ENCODE results near the gene C19orf33.

Gene C19orf33

DNA sequence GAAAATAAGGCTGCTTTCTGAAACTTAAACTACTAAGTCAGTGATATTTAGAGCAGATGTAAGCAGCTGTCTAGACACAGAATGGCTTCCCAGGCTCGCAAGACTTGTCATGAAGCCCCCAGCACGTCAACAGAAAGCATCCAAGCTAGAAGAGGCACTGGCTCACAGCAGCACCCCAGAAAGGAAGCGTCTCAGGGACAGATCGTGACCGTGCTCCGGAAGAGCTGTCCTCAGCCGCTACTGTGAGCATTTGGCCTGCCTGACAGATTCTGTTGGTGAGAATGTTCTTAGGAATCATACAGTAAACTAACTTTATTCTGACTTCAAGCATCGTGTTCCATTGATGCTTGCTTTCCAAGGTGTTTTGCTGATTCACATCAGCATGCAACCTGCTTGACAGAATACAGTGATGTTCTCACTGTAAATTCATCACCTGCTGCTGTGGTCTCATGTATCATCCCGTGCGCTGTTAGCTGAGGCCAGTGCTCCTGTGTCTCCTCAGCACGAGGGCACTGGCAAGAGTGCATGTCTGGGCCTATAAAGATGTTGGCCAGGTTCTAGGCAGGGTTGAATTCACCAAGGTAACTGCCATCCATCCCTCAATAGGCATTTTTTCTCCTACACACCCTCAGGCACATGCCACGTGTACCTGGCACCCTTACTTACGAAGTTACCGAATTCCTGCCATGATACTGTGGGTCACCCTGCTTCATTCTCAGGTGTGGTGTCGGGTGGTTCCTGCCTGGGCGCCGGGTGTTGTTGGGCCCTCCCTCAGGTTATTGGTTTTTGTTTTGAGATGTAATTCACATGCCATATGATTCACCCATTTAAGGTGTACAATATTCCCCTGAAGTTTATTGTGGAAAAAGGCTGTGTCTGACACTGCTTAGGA lies 23.8 kb upstream of the C19orf33 start:
- DNase-seq = no peak

DNA sequence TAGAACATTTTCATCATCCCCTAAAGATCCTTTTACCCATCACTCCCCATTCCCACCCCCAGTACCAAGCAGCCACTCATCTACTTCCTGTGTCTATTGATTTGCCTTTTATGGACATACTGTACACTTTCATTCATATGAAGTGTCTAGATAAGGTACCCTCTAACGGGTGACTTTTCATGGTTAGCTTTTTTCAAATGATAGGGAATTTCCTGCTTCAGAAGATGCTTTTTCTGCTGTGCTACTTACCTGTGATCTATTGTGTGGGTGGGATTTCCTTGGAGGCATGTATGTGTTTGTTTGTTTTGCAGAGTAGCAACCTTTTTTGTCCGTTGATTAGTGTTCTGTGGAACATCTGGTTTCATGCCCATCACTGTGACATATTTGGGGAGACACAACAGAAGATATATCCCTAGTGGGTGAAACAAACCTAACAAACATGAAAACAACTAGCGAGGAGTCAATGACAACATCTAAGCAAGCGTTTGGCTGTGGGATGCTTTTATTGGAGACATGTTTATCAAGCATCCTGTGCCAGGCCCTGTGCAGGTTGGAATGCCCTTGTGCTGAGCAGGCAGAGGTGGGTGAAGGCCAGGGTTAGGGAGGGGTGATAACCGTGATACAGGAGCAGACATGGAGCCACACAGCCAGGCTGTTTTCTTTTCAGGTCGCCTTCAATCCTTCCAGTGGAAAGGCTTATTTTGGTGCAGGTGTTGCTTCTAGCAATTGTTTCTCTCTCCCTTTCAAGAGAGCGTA lies 22.1 kb upstream of the C19orf33 start:
- no peak for DNase-seq

DNA sequence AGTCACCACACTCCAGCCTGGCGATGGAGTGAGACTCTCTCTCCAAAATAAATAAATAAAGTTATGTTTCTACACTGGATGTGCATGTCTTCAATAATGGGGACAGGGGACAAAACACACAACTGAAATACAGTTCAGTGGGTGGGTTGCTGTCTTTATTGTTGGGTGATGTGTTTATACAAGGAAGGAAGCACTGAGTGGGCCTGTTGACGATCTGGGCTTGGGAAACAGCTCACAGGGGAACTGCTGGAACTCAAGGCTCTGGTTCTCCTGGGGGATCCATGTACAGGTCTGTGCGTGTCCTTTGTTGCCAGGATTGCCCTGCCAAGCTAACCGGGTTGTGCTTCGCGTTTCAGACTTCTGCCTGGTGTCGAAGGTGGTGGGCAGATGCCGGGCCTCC lies 20.8 kb upstream of the C19orf33 start:
- DNase-seq = no peak

DNA sequence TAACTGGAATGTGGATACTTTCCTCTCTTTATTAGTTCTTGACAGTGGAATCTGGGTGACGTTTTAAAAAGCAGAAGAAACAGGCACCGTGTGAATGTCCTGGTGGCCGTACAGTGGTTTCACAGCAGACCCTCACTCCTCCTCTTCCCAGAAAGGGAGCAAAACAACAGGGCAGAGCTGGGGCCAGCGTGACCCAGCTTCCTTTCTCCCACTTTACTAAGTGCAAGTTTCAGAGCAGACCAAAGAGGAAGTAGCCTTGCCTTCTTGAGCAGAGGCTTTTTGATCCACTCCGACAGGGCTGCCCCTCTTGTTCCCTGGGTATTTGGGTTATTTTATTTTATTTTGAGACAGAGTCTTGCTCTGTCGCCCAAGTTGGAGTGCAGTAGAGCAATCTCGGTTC lies 19.6 kb upstream of the C19orf33 start:
- DNase-seq = no peak

DNA sequence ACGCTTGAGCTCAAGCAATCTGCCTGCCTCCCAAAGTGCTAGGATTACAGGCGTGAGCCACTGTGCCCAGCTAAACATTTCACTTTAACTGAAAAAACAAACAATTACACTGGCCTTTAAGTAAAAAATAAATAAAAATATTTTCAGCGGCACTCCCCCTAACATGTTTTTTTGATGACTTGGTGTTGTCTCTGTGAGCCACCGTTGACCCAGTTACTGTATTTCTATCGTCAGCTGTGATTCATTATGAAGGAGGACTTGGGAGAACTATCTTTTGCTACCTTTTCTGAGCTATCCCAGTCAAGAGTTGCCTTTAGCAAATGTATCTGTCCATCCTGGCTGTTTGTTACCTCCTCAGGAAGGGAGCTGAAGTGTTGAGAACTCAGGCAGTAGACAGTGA lies 18.5 kb upstream of the C19orf33 start:
- DNase-seq = no peak

DNA sequence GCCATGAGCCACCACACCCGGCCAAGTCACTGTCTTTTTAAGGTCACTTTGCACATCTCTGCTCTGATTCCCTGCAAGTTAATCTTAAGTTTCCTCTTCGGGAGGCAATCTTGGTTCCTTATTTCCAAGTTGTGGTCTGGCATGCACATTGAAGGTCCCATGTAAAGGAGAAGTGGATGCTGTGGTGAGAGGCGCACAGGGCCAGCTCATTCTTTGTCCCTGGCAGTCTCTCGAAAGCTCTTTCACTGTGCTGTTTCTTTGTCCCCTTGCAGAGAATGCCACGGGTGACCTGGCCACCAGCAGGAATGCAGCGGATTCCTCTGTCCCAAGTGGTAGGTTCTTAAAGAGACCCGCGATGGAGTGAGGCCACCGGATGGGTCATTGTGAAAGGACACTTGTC lies 16.4 kb upstream of the C19orf33 start:
- no peak for DNase-seq

DNA sequence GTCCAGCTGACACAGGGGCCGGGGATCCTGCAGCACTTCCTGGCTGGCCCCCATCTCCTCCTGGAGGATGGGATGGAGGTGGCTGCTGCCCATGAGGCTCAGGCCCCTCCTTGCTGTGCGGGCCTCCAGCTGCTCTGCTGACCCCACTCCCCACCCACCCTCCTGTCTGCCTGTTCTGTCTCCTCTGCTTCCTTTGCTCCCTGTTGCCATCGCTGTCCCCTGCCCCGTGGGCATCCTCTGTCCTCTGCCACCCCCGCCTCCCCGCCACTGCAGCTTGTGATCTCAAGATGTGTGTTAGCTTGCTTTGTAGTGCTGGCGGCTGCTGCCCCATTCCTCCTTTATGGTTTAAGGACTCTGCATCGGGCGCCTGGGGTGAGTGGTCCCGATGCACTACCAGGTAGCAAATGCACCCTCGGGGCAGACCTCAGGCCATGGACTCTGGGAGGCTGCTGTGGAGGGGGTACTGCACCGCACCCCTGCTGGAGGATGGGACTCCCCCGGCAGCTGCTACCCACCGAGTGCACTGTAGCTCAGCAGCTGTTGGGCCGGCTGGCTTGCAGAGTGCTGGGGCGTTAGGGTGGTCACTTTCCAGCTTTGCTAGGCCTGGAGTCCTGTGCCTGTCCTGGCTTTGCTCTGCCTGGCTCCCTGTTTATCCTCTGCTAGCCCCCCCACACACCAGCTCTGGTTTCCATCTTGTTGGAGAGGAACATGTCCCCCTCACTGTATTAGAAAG lies 15.8 kb upstream of the C19orf33 start:
- DNase-seq = no peak

DNA sequence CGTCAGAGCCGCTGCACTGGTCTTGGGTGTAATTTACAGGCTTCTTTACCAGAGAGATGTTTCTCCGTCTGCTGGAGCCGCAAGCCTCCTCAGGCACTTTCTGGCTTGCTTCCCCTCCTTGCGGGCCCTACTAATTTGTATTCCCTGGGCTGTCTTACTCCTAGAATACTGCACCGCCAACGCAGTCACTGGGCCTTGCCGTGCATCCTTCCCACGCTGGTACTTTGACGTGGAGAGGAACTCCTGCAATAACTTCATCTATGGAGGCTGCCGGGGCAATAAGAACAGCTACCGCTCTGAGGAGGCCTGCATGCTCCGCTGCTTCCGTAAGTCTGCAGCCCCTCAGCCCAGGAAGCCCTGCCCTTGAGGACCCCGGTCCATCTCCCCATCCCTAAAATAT lies 14.1 kb upstream of the C19orf33 start:
- no peak for DNase-seq

DNA sequence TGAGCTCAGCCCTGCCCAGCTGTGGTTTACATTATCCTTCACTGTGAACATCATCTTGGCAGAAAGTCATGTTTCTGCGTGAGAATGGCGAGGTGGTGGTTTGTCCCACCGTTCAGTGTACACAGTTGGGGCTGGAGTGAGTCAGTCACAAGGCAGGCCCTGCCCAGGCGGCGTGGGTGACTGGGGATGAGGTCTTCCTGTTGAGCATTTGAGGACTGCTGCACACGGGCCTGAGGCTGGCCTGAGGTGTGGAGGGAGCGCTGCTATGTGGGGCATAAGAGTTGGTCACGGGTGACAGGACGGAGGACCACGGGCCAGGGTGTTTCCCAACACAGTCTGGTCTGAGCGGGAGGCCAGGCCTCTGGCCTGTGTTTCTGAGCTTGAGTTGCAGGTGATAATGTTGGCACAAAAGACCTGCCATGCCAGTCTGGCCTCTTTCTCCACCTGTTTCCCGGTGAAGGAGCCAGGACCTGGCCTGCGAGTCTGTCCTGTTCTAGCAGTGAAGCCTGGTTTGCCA lies 13.4 kb upstream of the C19orf33 start:
- DNase-seq = no peak

DNA sequence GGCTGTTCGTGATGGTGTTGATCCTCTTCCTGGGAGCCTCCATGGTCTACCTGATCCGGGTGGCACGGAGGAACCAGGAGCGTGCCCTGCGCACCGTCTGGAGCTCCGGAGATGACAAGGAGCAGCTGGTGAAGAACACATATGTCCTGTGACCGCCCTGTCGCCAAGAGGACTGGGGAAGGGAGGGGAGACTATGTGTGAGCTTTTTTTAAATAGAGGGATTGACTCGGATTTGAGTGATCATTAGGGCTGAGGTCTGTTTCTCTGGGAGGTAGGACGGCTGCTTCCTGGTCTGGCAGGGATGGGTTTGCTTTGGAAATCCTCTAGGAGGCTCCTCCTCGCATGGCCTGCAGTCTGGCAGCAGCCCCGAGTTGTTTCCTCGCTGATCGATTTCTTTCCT lies 12.2 kb upstream of the C19orf33 start:
- no peak for DNase-seq

DNA sequence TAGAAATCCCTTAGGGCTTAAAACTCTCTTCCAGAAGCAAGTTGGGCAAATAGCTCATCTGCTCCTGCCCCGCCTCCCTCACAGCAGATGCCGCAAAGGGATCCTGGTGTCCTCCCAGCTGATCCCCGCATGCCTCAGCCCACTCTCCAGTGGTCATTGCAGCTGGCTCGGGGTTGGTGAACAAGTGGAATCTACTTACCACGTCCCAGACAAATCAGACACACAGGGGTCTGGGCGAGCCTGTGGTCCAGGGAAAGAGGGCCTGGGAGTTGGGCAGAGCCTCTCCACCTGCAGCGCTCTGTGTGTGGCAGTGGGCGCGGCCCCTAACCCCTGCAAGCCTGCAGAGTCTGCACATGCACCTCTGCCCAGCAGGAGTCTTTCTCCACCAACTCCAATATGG lies 10.8 kb upstream of the C19orf33 start:
- no peak for DNase-seq

DNA sequence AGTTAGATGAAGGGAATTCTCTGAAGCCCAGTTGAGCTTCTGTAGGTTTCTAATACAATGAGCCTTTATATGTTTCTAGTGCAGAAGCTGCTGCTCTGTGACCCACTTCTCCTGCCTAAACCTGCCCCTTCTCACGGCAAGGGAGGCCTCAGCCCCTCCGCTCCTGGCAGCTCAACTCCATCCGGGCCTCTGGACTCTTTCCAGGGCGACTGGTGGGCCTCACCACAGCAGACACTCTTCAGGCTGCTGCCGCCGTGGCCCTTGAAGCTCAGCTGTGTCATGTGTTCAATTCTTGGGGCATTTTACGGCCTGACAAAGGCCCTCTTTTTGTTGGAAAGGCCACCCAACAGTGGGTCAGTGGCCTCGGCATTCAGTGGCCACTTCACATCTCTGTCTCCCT lies 10.0 kb upstream of the C19orf33 start:
- no peak for DNase-seq

DNA sequence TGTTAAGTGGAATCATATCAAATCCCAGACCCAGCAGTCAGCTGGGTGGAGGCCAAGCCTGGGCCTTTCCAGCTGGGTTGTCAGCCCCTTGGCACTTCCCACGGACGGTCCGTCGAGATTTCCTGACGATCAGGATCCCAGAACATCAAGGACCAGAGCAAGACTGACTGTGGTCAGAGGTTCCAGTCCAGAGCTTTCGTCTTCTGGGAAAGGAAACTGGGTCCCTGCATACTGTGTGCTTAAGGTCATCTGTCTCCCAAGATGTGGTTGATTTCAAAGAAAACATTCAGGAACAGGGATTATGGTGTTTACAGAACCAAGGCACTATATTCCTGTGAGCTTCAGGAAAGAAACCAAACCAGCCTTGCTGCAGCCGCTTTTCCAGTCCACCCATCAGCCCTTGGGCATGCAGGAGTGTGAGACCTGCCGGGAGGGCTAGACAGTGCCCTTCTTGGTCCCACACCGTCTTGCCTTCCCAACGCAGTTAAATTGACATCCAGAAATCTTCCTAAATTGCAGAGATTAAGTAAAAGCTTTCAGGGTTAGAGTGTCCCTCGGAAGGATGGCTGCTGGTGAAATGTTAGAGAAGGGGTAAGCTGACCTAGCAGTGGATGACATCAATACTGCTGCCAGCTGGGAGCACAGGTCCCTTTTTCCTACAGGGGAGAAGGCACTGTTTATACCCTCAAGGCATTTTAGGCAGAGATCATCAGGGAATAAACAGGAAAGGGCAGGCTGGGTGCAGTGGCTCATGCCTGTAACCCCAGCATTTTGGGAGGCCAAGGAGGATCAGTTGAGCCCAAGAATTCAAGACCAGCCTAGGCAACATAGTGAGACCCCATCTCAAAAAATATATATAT lies 5.0 kb upstream of the C19orf33 start:
- DNase-seq = no peak

DNA sequence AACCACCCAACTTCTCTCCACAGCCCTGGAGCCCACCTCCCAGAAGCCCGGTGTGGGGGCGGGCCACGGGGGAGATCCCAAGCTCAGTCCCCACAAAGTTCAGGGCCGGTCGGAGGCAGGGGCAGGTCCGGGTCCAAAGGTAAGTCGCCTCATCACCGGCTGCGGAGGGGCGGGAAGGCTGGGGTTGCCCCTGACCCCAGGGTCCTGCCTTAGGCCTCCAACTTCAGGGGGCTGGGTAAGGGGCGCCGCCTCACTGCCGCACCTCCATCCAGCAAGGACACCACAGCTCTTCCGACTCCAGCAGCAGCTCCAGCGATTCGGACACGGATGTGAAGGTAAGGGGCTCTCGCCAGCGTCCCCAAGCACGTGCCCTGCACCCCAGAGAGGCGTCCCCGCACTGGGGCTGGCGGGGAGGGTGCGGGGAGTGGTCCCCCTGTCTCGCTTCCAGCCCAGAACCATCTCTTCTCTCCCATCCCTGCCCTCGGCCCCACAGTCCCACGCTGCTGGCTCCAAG lies 358 bp downstream of the C19orf33 start:
- no peak for DNase-seq

DNA sequence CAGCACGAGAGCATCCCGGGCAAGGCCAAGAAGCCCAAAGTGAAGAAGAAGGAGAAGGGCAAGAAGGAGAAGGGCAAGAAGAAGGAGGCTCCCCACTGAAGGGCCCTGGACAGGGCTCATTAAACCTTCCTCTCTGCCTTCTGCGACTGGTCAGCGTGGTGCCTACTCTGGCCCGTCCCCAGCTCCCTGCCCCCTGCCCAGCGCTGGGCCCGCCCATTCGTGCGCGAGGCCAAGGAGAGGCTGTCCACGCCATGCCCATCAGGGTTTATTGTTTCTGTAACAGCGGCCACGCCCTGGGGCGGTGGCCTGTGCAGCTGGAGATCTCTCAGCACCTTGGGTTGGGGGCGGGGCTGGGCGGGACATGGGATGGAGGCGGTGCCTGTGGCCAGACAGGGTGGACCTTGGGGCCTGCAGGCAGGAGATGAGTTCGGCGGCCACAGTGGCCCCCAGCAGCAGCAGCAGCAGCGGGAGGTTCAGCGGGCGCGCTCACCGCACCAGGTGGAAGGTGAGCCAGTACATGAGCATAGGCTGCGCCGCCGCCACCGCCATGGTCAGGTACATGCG lies 897 bp downstream of the C19orf33 start:
- DNase-seq = no peak

DNA sequence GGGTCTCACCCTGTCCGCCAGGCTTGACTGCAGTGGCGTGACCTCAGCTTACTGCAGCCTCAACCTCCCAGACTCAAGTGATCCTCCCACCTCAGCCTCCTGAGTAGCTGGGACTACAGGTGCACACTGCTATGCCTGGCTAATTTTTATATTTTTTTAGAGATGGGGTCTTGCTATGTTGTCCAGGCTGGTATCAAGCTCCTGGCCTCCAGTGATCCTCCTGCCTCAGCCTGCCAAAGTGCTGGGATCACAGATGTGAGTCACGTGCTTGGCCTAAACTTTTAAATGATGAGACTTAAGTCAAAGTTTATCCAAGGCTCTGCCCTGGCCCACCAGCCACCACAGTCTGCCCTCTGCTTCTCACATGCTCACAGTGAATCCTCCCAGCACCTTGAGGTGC lies 2.2 kb downstream of the C19orf33 start:
- DNase-seq = no peak

DNA sequence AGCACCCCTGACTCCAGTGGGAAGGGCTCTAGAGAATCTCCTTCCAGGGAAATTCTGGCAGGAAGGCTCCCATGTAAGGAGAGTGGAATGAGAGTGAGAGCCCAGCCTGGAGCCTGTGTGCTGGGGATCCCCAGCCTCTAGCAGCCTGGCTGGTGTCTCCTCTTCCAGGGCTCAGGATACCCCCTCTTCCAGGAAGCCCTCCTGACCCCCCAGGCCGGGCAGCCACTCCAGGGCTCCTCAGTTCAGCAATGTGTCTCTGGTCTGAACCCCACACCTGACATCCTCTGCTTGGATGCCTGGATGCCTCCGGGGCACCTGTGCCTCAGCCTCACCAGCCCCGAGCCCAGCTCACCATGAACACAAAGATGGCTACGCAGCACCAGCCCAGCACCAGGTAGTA lies 3.0 kb downstream of the C19orf33 start:
- DNase-seq = no peak

DNA sequence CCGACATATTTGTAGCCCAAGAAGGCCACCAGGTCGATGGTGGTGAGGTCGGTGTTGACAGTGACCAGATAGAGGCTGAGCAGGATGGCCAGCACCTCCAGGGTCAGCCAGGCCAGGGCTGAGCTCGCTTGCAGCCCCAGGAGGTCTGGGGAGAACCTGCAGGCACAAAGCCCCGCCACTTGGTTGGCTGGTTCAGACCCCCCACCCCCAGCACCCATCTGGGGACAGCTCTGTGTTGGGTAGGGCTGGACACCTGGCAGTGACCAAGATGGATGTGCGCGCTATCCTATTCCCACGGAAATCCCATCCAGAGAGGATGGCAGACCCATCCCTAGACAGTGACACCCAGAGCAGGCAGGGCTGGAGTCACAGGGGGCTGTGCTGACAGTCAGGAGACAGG lies 3.5 kb downstream of the C19orf33 start:
- no peak for DNase-seq

DNA sequence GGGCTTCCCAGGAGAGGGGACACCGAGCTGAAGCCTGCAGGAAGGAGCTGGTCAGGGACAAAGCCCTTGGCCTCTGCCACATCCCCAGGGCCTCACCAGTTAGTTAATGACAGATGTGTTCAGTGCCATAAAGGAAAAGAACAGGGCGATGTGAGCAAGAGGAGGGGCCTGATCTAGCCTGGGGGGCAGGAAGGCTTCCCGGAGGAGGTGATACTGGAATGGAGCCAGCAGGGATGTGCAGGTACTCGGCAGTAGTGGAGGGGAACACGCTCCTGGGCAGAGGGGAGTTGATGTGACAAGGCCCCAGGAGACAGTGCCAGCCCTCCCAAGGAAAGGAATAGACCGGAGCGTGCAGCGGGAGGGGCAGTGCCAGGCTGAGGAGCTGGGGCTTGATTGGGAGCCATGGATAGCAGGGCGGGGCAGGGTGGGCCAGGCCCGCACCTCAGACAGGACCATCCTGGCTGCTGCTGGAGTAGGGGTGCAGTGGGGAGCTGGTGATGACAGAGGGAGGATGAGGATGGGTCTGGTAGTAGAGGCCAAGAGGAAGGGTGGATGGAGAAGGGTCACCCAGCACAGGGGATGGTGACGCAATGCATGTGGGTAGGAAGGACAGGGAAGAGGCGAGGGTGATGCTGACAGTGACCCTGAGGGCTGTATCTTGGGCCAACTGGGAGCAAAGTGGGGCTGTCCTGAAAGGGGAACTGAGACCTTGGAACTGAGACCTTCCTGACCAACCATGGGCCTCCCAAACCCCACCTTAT lies 4.1 kb downstream of the C19orf33 start:
- no peak for DNase-seq

DNA sequence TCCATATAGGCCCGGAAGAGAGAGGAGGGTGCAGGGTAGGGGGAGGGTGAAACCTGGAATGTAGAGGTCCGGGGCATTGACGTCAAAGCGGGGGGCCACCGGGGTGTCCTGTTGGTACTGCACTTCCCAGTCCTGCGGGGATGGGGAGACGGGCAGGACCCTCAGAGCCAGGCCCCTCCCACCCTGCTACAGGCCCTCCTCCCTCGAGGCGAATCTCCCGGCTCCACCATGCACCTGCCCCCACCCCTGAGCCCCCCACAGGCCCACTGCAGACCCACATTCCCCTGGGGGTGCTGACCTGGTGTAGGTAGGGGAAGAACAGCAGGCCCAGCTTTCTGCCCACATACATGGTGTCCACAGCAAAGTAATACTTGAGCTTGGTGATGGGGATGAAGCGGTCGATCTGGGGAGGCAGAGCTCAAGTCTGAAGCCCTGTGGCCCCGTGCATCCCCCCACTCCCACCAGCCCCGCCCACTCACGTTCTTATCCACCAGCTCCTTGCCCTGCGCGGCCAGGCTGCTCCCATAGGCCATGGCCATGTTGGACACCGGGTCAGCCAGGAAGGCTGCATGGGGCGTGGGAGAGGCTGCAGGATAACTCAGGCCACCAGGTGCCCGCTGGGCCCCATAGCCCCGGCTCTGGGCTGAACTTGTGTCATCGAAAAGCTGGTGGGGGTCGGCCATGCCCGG lies 5.0 kb downstream of the C19orf33 start:
- no peak for DNase-seq
